HG03457 (cell line): ENCODE data around the gene PDIA5.

Source experiments
- ATAC-seq: cut with Tn5 transposase; IDR thresholded peaks from one replicate; pipeline ENCODE4 v1.9.1; 2021; ENCODE audit warnings: moderate number of reproducible peaks; ENCODE audit not compliant: unreplicated experiment

Gene PDIA5

DNA sequence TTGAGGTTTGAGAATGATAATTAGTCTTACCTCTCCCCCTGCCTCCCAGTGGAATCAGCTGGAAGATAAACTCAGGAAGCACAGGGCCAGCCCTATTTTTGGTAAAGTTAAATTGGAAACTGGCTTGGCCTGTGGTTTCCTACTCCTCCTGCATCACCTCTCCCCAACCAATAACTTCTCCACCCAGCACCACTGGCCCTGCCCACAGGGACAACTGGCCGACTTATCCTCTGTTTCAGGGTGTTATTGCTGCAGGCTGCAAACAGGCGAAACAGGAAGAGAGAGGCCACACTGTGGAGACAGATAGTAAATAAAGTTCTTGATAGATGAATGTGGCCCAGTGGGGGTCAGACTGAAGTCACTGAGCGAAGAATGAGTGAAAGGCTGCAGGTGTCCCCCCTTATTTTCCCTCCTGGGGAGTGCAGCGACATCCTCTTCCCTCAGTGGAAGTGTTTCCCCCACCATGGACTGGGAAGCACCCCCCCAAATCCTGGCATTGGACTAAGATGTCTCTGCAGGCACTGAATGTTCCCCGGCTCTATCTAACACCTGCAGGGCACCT, 47.1 kb downstream of the PDIA5 start:
- no peak for ATAC-seq

DNA sequence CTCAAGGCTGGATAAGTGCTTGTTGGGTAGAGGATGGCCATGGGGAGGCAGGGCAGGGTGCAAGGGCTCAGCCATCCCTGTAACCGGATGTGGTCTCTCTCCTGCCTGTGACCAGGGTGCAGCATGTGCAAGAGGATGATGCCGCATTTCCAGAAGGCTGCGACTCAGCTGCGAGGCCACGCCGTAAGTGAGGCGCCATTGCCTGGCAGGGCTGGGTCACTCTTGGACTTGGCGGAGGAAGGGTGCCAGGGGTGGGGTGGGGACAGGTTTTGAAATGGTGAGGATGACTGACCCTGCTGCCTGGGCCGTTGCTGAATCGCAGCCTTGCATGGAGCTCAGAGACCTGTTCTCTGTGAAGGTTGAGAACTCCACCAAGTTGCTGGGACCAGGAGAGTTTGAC, 49.3 kb downstream of the PDIA5 start:
- ATAC-seq: no peak

DNA sequence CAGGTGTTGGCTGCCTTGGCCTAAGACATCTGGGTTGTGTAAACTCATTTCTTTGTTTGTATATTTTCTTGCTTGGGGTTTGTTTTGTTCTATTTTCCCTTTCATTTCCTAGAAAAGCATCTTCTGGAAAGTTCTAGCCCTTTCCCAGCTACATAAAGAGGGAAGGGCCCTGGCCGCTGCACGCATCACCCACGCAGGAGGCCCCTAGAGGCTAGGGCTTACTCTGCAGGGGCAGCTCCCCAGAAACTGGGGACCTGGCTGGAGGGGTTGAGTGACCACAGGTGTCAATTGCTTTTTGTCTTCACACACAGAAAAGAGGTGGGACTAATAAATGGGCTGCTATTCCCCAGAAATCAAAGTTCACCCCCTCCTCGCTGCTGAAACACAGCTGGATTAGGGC, 52.6 kb downstream of the PDIA5 start:
- no peak for ATAC-seq

DNA sequence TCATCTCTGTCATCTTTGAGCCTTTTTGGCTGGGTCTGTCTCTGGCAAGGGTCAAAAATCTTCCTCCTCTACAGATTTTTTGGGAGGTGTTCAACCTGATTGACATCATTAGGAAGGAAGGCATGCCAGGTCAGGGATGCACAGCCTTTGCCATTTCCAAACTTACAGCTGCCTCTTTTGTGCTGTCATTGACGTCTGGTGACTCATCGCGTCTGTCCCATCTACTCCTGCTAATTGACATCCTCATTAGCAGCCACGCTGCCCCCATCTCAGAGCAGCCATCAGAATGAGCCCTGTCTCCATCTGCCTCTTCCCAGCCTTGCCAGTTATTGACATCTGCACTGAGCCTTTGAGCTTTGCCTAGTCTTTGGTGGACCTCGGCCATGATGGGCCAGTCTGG, 53.0 kb downstream of the PDIA5 start:
- no peak for ATAC-seq

DNA sequence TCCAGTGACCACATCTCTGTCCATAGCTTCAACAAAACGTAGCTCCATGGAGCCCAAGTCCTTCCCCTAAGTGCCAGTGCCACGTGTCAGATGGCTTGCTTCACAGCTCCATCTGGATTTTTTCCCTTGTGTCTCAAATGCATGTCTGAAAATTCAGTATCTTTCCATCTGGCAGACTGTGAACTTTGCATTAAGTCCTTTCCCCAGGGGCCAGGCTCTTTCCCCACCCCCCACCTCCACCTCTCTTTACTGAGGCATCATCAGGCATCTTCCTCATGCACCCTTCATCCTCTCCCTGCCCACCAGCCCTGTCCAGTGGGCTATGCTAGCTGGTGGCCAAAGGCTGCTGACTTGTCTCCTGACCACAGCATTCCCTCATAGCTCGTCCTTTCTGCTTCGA, 53.7 kb downstream of the PDIA5 start:
- ATAC-seq: no peak

DNA sequence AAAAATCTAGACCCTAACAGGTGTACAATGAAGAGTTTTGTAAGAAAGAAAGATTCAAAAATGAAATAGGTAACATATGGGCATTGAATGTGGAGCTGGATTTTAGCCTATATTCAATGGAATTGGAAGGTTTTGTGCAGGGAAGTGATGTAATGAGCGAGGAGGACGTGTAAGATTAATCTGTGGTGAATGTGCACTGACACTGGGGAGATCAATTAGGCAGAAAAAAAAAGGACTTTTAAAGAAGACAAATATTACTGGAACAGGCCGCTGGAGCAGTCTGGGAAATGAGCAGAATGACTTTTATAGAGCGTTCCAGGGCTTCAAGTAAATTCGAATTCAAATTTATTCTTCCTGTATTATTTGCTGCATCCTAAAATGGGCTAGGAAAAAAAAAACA, 55.2 kb downstream of the PDIA5 start:
- ATAC-seq: no peak

DNA sequence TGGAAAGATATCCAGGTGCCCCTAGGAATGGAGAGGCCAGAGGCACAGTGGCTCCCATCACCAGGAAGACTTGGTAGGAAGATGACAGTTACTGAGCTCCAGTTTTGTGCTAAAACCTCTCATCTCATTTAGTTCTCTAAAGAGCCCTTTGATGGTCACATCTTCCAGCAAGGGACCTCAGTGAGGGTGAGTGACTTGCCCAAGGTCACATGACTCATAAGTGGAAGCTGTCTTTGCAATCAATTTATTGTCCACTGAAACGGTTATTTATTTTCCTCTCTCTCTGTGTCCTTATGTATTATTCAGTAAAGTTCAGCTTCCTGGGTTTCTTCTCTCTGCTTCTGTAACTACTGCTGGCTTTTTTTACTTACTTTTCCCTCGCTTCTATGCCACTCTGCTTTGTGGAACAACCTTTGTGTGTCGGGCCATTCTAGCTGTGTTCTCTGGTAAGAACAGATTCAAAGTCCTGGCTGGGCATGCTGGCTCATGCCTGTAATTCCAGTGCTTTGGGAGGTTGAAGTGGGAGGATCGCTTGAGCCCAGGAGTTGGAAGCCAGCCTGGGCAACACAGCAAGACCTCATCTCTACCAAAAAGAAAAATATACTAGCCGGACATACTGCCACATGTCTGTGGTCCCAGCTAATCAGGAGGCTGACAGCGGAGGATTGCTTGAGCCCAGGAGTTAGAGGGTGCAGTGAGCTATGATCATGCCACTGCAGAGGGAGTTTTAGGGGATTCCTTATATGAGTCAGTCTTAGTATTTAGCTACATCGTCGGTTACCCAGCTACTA, 55.9 kb downstream of the PDIA5 start:
- ATAC-seq: no peak

DNA sequence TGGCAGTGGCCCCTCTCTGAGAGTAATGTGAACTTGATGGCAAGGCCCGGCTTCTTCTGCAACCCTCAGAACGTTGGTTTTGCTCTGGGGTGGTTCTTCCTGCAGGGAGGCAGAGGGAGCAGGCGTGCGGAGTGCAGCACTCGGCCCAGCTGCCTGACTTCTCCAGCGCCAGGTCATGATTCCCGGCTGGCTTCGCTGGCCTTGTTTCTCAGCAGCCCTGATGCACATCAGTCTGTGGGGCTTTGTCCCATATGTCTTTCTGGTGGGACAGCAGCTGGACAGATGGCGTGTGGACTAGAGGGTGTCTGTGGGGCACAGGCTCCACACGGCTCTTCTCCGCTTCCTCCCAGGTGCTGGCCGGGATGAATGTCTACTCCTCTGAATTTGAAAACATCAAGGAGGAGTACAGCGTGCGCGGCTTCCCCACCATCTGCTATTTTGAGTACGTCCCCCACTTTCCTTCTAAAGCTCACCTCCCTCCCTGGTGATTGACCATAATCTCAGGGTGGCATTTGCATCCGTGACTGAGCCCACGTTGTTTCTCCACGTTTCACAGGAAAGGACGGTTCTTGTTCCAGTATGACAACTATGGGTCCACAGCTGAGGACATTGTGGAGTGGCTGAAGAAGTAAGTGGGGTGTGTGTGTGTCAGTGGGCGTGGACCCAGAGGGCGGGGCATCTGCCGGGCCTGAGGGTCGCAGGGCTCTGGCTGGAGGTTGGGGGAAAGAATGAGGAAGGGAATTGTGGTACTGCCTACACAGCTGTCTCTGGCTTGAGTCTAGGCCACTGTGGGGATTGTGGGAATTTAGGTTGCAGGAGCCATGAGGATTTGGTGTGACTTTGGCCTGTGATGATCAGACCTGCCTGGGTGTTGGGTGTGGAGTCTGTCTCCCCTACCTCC, 57.1 kb downstream of the PDIA5 start:
- ATAC-seq: no peak

DNA sequence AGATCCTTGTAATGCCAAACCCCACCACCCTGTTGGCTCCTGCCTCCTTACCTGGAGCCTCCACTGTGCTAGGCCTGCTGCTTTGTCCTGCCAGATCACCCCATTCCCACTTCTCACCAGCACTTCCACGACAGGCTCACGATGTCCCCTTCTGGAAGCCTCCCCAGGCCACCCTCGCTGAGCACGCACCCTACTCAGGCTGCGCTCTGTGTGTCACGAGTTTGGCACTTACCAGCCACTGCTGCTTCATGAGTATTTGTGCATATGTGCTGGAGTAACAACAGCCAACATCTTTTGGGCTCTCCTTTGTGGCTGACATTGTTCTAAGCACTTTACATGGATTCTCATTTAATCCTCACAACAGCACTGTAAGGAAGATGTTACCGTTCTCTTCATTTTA, 58.1 kb downstream of the PDIA5 start:
- ATAC-seq: no peak

DNA sequence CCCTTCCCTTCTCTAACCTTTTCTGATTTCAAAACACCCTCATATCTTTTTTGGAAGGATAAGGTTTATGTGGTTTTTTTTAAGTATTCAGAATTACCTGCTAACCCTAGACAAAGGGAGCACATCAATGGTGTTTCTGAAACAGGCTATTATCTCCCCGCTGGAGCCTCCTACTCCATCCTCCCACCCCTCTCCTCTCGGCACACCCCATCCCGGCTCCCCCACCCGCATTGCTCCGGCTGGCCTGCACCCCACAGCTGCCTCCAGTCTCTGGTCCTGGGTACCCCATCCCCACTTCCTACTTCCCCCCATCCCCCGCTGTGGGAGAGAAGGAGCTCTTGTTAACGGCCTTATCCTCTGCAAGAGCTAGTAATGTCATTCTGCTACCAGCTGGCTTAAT, 59.2 kb downstream of the PDIA5 start:
- ATAC-seq: no peak

DNA sequence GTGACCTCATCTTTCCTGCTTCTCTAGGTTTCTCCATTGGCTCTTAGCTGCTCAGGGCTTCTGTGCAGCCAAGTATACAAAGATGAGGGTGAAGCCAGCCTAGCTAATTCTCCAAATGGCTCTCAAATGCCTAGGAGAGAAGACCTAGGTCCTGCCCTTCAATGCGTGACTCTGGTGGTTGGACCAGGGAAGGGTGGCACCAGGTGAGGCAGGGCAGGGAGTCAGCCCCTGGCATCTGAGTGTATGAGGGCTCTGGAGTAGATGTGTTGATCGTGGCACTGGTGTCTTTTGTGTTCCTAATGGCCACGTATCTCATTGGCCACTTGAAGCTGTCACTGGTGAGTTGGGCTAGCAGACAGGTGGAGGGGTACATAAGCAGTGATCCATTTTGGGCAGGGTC, 59.8 kb downstream of the PDIA5 start:
- ATAC-seq: no peak

DNA sequence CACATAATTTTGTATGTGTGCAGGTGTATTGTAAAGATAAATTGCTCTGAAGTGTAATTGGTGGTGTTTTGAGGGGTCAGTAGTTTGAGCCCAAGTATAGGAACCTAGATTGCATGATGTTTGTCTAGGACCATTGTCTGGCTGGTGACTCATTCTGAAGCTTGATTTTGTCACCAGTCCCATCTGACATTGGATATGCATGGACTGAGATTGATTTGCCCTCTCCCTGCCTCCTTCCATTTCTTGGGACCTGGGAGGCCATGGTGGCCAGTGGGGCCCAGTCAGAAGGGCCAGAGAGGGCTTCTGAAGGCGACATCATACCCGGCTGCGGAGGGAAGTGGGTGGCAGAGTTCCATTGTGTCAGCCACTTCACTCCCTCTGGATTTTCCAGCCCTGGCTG, 62.3 kb downstream of the PDIA5 start:
- no peak for ATAC-seq

DNA sequence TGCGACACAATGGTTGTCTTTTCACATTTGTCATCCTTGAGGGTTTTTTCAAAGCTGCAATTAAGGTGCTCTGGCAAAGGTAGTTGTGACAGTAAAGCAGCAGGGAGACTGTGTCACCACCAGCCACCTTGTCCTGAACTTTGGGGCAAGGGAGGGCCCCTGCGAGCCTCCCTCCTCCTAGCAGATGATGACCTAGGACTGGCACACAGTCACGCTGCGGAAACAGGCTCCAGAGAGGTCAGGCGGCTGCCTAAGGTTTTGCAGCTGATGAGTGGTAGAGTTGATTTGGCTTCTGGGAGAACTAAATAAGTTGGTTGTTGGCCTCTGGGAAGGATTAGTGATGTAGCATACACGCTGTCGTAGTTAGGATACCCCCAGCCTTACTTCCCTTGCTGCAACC, 62.7 kb downstream of the PDIA5 start:
- ATAC-seq: no peak

DNA sequence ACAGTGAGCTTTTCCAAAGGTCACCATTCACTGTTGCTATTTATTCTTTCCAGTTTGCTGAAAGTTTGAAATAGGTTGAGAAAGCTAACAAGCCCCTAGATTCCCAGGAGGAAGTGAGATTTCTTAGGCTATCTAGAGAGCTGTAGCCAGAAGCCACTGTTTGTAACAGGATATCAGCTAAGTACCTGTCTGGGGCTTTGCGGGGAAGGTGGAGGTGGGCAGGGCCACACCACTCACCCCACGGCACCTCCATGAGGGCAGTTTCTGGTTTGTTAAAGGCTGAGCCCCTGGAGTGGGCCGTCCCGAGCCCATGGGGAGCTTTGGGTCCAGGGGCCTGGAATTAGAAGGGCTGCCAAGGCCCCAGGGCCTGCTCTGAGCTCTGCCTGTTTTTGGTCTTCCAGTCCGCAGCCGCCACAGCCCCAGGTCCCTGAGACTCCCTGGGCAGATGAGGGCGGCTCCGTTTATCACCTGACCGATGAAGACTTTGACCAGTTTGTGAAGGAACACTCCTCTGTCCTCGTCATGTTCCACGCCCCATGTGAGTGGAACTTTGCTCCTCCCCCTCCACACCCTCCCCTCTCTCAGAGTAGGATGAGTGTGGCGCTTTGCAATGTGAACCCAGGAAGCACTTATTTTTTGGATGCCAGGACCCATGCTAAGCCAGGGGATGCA, 63.4 kb downstream of the PDIA5 start:
- no peak for ATAC-seq

DNA sequence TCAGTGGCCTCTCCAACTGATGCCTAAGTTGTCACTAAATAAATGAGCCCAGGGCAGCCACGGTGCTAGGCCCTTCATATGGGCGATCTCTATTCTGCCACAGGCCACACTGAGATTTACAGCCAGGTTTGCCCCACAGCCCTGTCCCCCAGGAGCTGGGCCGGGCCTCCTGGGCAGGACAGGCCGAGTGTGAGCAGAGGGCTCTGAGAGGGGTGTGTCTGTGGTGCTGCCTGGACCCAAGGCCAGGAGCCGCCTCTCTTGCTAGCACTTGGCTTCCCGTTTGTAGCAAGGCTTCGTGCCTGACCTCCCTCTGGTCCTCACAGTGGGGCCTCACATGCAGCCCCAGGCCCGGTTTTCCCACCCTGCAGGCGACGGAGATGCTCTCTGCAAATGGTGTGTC, 67.8 kb downstream of the PDIA5 start:
- no peak for ATAC-seq

DNA sequence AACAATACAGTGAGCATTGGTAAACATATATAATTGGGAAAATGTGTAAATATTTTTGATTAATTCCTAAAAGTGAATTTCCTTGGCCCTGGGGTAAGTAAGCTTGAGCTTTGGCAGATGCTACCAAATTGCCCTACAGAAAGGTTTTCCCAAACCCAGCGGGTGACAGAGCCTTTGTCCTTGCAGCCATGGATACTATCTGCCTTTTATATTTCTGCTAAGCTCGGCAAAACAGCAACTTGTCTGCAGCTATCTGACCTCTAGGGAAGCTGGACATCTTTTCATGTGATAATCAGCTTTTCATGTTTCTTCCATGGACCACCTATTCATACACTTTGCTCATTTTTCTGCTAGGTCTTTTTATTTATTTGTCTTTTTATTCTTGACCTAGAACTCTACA, 70.2 kb downstream of the PDIA5 start:
- ATAC-seq: no peak

DNA sequence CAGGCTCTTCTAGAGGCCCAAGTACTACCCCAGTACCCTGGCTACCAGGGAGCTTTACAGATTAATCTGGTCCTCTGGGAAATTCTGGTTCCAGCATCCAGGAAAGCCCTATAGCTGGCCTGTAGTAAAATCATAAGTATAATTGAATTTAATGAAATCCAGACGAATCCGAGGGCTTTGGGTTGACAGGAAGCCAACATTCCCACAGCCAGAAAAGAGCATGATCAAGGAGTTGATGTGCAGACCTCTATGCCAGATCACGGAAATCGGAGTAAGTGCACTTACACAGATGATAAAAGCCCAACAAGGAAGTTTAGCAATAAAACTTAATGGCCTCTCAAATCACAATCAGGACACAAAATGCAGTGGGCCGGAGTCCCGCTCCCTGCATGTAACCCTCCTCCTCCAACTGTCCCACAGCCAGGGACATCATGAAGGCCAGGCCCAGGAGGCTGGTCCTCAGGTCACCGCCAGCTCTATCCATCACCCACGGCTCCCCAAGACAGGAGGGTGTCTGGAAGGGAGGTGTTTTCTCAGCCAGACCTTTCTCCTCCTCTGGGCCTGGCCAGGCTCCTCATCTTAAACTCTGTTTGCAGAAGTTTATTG, 72.1 kb downstream of the PDIA5 start:
- ATAC-seq: no peak

DNA sequence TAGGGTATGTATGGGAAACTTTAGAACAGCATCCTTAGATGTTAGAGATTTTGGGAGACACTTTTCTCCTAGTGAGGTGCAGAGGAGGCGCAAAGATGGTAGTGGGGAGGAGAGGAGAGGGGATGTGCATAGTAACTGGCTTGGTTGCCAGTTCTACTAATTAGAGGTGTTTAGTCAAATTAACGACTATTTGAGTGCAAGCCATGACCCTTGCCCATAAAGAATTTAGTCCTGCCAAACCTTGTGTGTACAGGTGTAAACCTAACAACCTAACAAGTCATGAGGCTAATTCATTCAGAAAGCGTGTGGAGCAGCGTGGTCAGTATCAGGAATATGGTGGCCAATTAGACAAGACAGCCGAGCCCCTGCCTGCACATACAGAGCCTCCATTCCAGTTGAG, 72.7 kb downstream of the PDIA5 start:
- no peak for ATAC-seq

DNA sequence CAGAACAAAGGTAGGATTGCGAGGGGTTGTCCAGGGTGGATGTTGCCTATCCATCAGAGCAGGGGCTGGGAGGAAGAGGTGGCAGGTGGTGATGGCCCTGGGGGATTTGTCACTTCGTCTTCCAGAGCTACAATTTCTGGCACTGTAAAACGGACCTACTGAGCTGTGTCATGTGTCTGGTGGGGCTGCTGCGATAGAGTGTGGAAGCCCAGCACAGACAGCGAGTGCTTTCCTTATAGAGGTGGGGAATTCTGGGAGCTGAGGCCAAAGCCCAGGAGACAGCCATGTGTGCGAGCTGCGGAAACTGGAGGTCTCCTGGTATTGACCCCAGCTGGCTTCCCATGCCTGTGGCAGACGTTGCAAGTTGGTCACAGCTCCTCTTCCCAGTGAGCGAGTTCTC, 73.7 kb downstream of the PDIA5 start:
- ATAC-seq: no peak

DNA sequence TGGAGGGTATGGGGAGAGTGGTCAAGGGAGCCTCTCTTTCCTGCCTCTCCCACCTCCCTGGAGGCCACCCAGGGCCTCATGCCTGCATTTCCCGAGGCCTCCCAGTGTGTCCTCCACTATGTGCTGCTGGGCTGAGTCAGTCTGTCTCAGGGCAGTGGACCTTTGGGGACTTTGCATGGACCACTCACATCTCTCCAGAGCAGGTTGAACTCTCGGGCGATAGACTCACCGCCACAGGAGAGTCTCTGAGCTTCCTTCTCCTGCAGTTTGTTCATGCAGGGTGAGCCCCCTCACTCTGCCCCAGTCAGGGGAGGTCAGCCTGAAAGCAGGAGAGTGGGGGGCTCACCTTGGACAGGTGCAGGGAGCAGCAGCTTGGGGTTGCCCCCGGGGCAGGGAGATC, 74.5 kb downstream of the PDIA5 start:
- ATAC-seq: no peak
